SH-SY5Y (cell line): ENCODE results near the gene OTOF.

Experiments
- GATA2 ChIP-seq: IDR thresholded peaks from 2 replicates; pipeline ENCODE4 v1.6.1; 2011; ENCODE audit warnings: mild to moderate bottlenecking, low read depth, low read length
- GATA3 ChIP-seq: IDR thresholded peaks from 2 replicates; pipeline ENCODE4 v1.6.1; 2011; ENCODE audit warnings: low read depth, mild to moderate bottlenecking, low read length, moderate library complexity

OTOF gene

DNA sequence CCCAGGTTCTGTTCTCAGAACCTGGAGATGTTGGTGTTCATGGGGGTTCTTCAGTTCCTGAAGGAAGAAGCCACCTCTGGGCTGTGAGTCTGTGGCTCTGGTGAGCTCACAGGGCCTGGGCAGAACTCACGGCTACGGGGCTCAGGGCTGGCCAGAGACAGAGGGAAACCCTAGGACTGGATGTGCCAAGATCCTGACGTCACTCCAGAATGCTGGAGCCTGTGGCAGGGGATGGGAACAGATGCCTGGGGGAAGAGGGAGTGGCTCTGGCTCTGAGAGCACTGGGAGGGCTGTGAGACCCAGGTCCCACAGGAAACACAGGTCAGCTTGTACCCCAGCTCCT lies at the start of gene OTOF:
TSS of gene OTOF (minus strand) at position 214 of the 343 bp plus-strand sequence.
- TF ChIP-seq GATA2 (no peak), GATA3 (no peak)

- TF ChIP-seq GATA2 (no peak), GATA3 (no peak)
These were observed 48.7 kb upstream of the OTOF start for GRCh38 chr2:26526589-26526988.

DNA sequence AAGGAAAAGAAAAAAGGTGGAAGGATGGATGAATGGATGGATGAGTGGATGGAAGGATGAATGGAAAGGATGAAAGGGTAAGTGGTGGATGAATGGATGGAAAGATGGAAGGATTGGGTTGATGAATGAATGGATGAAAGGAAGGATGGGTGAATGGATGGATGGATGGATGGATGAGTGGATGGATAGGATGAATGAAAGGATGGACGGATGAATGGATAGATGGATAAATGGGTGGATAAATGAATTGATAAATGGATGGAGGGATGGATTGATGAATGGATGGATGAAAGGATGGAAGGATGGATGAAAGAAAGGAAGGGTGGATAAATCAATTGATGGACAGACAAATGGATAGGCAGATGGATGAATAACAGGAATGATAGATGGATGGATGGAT lies 48.2 kb upstream of the OTOF start:
- TF ChIP-seq GATA3 (no peak), GATA2 (no peak)

GRCh38 chr2:26523750-26524149 lies 45.8 kb upstream of the OTOF start:
- TF ChIP-seq GATA3 (no peak), GATA2 (no peak)

DNA sequence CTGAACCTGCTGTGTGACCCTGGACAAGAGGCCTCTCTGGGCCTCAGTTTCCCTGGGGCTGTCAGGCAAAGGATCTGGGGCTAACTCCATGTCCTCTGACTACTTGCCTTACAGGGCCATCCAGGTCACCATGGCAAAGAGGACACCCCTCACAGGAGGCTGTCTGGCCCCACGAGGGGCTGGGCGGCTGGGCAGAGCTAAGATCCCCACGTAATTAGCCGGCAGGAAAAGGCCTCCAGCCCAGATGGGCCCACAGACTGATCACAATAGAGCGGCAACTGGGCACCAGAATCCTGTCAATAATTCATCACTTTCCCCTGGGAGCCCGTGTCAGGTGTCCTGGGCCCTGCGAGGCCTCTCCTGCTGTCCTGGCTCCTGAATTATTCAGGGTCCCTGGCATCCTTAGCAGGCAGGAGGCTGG lies 44.8 kb upstream of the OTOF start:
- TF ChIP-seq GATA3 (no peak), GATA2 (no peak)

- TF ChIP-seq GATA2 (no peak), GATA3 (no peak)
These were observed 44.4 kb upstream of the OTOF start for GRCh38 chr2:26522325-26522724.

- TF ChIP-seq GATA3, result no peak
- no peak for TF ChIP-seq GATA2
These were observed 43.9 kb upstream of the OTOF start for GRCh38 chr2:26521913-26522180.

DNA sequence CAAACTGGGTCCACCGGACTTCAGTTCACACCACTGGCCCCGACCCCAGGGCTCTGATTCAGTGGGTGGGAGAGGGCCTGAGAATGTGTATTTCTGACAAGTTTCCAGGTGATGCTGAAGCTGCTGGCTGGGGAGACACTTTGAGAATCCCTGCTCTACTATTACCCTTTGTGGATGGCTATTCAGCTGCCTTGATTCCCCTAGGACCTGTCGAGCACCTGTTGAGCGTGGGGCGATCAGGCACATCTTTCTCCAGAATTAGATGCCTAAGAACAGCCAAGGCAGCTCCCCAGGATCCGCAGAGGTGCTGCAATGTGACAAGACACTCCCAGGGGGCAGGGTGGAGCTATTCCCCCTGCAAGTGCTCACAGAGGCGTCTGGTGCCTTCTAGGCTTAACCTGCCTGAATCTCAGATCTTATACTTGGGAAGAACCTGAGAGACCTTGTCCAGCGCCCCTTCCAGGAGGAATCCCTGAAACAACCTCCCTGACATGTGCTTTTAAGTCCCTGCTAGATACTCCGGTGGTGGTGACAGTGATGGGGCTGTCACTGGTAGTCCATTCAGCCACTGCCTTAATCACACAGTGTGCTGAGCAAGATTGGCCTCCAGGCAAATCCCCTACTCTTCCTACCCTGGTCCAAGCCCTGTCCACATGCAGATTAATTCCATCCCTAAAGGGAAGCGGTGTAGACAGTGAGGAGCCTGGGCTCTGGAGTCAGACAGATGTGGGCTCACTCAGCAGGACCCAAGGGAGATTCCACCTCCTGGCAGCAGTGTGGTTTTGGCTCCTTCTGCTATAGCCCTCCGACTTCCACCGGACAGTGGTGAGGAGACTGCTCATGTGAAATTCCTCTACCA lies 43.4 kb upstream of the OTOF start:
- no peak for TF ChIP-seq GATA3

DNA sequence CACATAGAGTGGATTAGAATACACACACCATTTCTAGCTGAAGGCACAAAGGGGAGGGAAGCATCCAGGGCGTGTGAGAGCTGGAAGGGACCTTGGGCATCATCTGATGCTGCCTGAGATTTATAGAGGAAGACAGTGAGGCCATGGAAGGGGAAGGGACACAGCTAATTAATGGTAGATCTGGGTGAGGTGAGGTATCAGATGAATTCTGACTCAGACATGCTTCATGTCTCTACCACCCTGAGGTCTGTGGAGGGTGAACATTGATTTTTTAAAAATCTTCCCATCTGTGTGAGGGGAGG lies 42.2 kb upstream of the OTOF start:
- TF ChIP-seq GATA3 (no peak), GATA2 (no peak)

DNA sequence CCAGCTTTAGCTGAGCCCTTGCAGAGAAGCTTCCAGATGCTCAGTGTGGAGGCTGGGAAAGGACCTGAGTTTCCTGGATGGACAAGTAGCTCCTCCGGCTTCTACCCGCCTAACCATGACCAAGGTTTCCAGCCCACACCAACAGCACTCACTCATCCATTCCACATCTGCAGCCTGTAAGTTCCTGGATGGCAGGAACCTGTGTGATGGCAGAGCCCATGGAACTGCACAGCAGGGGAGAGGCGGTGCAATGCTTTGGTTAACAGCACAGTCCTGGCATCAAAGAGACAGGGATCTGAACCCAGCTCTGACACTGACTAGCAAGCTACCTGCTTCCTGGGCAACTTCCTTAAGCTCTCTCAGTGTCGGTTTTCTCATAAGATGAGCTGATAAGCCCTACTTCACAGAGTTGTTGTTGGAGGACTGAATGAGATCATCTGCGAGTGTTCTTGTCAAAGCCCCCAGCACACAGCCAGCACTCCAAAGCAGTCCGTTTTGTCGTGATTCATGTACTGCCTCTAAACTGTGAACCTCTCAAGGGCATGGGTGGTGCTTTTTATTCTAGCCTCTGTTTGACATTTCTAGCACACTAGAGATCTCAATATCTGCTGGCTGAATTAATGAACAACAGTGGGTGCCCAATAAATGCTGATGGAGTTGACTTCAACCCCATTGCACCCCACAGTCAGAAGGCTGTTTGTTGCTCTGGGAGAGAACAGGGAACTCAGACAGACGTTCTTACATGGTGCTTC lies 41.6 kb upstream of the OTOF start:
- TF ChIP-seq GATA2 (no peak), GATA3 (no peak)

- no peak for TF ChIP-seq GATA2
- TF ChIP-seq GATA3, result no peak
These were observed 38.9 kb upstream of the OTOF start for GRCh38 chr2:26516781-26517180.

GRCh38 chr2:26516246-26516645 lies 38.3 kb upstream of the OTOF start:
- TF ChIP-seq GATA3 (no peak), GATA2 (no peak)

- TF ChIP-seq GATA3, result no peak
- TF ChIP-seq GATA2, result no peak
These were observed 37.8 kb upstream of the OTOF start for GRCh38 chr2:26515771-26516170.

DNA sequence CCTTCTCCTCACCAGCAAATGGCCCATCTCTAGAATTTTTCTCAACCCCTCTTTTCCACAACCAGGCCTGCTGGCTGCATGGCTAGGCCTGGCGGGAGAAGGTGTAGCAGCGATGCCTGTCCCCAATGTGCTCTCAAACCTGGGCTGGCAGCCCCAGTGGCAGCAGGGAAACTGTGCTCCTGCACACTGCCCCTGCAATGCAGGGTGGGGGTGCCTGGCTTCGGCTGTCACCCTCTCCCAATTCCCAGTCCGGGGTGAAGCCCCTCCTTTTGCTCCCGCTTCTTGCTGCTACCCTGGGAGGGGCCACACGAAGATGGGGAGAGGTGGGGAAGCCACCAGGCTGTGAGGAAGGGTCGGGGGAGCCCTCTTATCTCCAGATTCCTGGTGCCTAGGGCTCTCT lies 36.1 kb upstream of the OTOF start:
- TF ChIP-seq GATA2 (no peak), GATA3 (no peak)

DNA sequence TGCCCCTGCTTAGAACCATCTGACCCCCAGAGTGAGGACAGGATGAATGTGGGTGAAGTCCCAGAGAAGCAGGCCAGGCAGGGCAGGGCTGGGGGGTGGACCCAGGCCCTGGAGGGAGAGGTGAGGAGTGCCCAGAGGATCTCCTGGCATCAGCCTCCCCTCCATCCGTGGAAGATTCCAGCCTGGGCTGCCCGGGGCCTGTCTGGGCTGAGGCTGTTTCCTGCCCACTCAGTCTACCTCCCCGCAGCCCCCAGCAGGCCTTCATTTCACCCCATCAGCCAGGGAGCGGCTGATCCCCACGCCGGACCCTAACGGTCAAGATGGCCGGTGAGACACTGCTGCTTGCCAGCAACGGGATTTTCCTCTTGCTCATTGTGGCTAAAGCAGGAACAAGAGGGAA lies 35.3 kb upstream of the OTOF start:
- TF ChIP-seq GATA3, result no peak
- TF ChIP-seq GATA2, result no peak
